ENCODE measurements around the gene AFDN.

The AFDN gene

GRCh38 chr6:167977717-167978467, 151.2 kb downstream of the AFDN start:
- no peak for DNase-seq (ENCODE audit: low read depth, low spot score)

GRCh38 chr6:167978607-167979006, 151.9 kb downstream of the AFDN start:
- no peak for DNase-seq (ENCODE audit: low read depth, low spot score)

GRCh38 chr6:167979436-167980139, 152.9 kb downstream of the AFDN start:
- no peak for DNase-seq (ENCODE audit: low read depth, low spot score)

- no peak for DNase-seq (ENCODE audit: low read depth, low spot score)
These were observed 154.3 kb downstream of the AFDN start for GRCh38 chr6:167980911-167981580.

- DNase-seq (ENCODE audit: low read depth, low spot score), result no peak
These were observed 155.3 kb downstream of the AFDN start for GRCh38 chr6:167981916-167982462.

- DNase-seq (ENCODE audit: low read depth, low spot score), result no peak
These were observed 157.5 kb downstream of the AFDN start for GRCh38 chr6:167984144-167984719.

- no peak for DNase-seq (ENCODE audit: low read depth, low spot score)
These were observed 158.3 kb downstream of the AFDN start for GRCh38 chr6:167984876-167985604.

GRCh38 chr6:167985911-167986595, 159.3 kb downstream of the AFDN start:
- DNase-seq (ENCODE audit: low read depth, low spot score), result no peak

- no peak for DNase-seq (ENCODE audit: low read depth, low spot score)
These were observed 160.9 kb downstream of the AFDN start for GRCh38 chr6:167987396-167988153.

- DNase-seq (ENCODE audit: low read depth, low spot score), result no peak
These were observed 161.4 kb downstream of the AFDN start for GRCh38 chr6:167988154-167988495.

GRCh38 chr6:167988945-167989841, 162.5 kb downstream of the AFDN start:
- DNase-seq (ENCODE audit: low read depth, low spot score), result no peak

GRCh38 chr6:167990016-167990945, 163.6 kb downstream of the AFDN start:
- DNase-seq (ENCODE audit: low read depth, low spot score), result no peak

GRCh38 chr6:167993169-167993568, 166.5 kb downstream of the AFDN start:
- DNase-seq (ENCODE audit: low read depth, low spot score), result no peak

GRCh38 chr6:167993831-167994230, 167.1 kb downstream of the AFDN start:
- no peak for DNase-seq (ENCODE audit: low read depth, low spot score)

GRCh38 chr6:167995302-167995701, 168.6 kb downstream of the AFDN start:
- no peak for DNase-seq (ENCODE audit: low read depth, low spot score)

GRCh38 chr6:167995731-167996151, 169.0 kb downstream of the AFDN start:
- DNase-seq (ENCODE audit: low read depth, low spot score), result no peak

- DNase-seq (ENCODE audit: low read depth, low spot score), result no peak
These were observed 169.9 kb downstream of the AFDN start for GRCh38 chr6:167996424-167997199.
